Activated CD4-positive, alpha-beta T cell treated with anti-CD3 and anti-CD28 coated beads for 36 hours (primary cell): ENCODE measurements around the gene ZNF467. TPM values are rescaled to one million over a fixed set of nuclear protein-coding genes. Genes with fewer than 3 reads are reported as not detected.

Experiments used
- ATAC-seq: fragments of 200-7000 bp; cut with Tn5 transposase; one replicate; pipeline ENCODE4 v1.10.0; 2021; ENCODE audit warnings: mild to moderate bottlenecking, moderate library complexity
- CTCF ChIA-PET: fragments of 350-600 bp; sonication (Branson Sonifier 250); formaldehyde crosslinking; loops from one replicate; lab custom pipeline; 2021; ENCODE audit warnings: antibody characterized with exemption; lab: Charles Lee
- POLR2A ChIA-PET: fragments of 350-600 bp; sonication (Branson Sonifier 250); formaldehyde crosslinking; loops from one replicate; lab custom pipeline; 2021; ENCODE audit warnings: antibody characterized with exemption, inconsistent platforms; lab: Charles Lee
- DNase-seq: peaks from one replicate; pipeline ENCODE4 v3.0.0-alpha.2; 2020
- H3K27ac Mint-ChIP-seq: one replicate; pipeline ENCODE4 v1.8.0; 2021; ENCODE audit warnings: mixed read lengths
- H3K27me3 Mint-ChIP-seq: one replicate; pipeline ENCODE4 v1.8.0; 2021; ENCODE audit warnings: mixed read lengths
- H3K36me3 Mint-ChIP-seq: one replicate; pipeline ENCODE4 v1.8.0; 2021; ENCODE audit warnings: low read depth, mixed read lengths
- H3K4me1 Mint-ChIP-seq: one replicate; pipeline ENCODE4 v1.8.0; 2021; ENCODE audit warnings: mixed read lengths
- H3K4me3 Mint-ChIP-seq: one replicate; pipeline ENCODE4 v1.8.0; 2021; ENCODE audit warnings: mild to moderate bottlenecking, moderate library complexity, mixed read lengths
- H3K9me3 Mint-ChIP-seq: one replicate; pipeline ENCODE4 v1.8.0; 2021; ENCODE audit warnings: low read depth, mixed read lengths
- intact Hi-C, 2 experiments: fragments of 100-400 bp; cut with DNase I in 1 of 2; cut with micrococcal nuclease in 1 of 2; formaldehyde crosslinking; loops; one replicate each; pipeline versions ENCODE4 v1.14.2 to v1.15.1; 2022 to 2024; cut with DNase I, micrococcal nuclease
- total RNA-seq, 2 experiments: library from RNA; stranded (reverse); gene quantifications; one replicate each; pipeline ENCODE4 v1.2.3, GENCODE V29; 2021

The ZNF467 gene
- total RNA-seq, 2 experiments from 2014 or later = 0.23 to 0.25 TPM

GRCh38 chr7:149783386-149784250, 10.2 kb upstream of the ZNF467 start:
- H3K9me3 Mint-ChIP-seq = no peaks in the 10 kb centered on the region
- ChIA-PET POLR2A (no interaction called here), CTCF (no interaction called here)
- H3K36me3 Mint-ChIP-seq = no peaks in the 10 kb centered on the region
- H3K27ac Mint-ChIP-seq = no peak overlapping the region
- DNase-seq (no peak), ATAC-seq (no peak)
- peaks cover 2% of the 10 kb centered on the region for H3K27me3 Mint-ChIP-seq
- no peaks in the 10 kb centered on the region for H3K4me1 Mint-ChIP-seq
- no peak overlapping the region for H3K4me3 Mint-ChIP-seq
- intact Hi-C loops = no loop called here

GRCh38 chr7:149782682-149783345, 9.4 kb upstream of the ZNF467 start:
- CTCF ChIA-PET = interaction anchor here (0.6 kb wide), 1 partner anchor 41 kb away, joined by 3 read pairs; no protein-coding TSS in a partner anchor
- no peaks in the 10 kb centered on the region for H3K27me3 Mint-ChIP-seq

GRCh38 chr7:149781921-149782320, 8.5 kb upstream of the ZNF467 start:
- ATAC-seq (no peak), DNase-seq (no peak)
- intact Hi-C loops = no loop called here
- H3K9me3 Mint-ChIP-seq = no peaks in the 10 kb centered on the region
- POLR2A ChIA-PET = no interaction called here
- H3K4me3 Mint-ChIP-seq = no peak overlapping the region
- H3K27me3 Mint-ChIP-seq = no peaks in the 10 kb centered on the region
- CTCF ChIA-PET = no interaction called here
- H3K4me1 Mint-ChIP-seq = no peaks in the 10 kb centered on the region
- H3K27ac Mint-ChIP-seq = no peak overlapping the region
- no peaks in the 10 kb centered on the region for H3K36me3 Mint-ChIP-seq

More at GRCh38 chr7:149782682-149783345, 9.4 kb upstream of the ZNF467 start:
- intact Hi-C loops = no loop called here
- H3K27ac Mint-ChIP-seq = no peak overlapping the region
- POLR2A ChIA-PET = no interaction called here
- no peak for ATAC-seq
- H3K4me1 Mint-ChIP-seq = no peaks in the 10 kb centered on the region
- H3K36me3 Mint-ChIP-seq = no peaks in the 10 kb centered on the region
- H3K4me3 Mint-ChIP-seq = no peak overlapping the region
- DNase-seq = no peak
- H3K9me3 Mint-ChIP-seq = no peaks in the 10 kb centered on the region

DNA sequence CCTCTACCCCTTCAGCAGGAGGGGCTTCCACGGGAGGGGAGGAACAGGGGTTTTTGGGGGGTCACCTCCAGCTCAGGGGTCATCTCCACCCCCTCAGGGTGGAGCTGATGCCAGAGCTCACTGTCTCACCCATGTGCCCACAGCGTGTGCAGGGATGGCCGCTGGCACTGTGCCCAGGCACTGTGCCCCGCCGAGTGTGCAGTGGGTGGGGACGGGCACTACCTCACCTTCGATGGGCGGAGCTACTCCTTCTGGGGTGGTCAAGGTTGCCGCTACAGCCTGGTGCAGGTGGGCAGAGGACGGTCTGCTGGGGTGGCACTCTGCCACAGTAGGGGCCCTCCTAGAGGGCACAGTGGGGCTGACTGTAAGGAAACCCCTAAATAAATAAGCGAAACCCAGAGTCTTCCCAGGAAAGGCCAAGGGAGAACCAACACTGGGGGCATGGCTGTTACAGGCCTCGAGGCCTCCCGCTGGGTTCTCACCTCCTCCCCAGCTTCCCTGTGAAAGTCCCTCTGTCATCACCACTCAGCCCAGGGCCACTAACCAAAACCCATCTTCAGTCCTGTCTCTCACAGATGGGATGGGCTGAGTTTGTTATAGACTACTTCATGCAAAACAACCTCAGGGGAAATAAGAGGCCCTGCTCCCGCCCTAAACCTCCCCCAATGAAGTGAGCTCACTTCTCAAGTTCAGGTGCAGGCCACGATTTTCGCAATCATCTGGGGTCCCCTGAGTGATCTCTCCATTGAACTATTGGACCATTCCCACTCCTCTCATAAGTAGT, 7.4 kb upstream of the ZNF467 start:
- no peak overlapping the region for H3K27ac Mint-ChIP-seq

GRCh38 chr7:149780056-149780455, 6.7 kb upstream of the ZNF467 start:
- H3K4me1 Mint-ChIP-seq = peaks cover 2% of the 10 kb centered on the region
- no peak for DNase-seq
- CTCF ChIA-PET = interaction anchor here (0.5 kb wide), 1 partner anchor 470 kb away, joined by 3 read pairs; no protein-coding TSS in a partner anchor
- ATAC-seq = no peak
- intact Hi-C loops = no loop called here
- POLR2A ChIA-PET = no interaction called here
- no peak overlapping the region for H3K4me3 Mint-ChIP-seq
- no peak overlapping the region for H3K27ac Mint-ChIP-seq
- no peaks in the 10 kb centered on the region for H3K9me3 Mint-ChIP-seq
- no peaks in the 10 kb centered on the region for H3K36me3 Mint-ChIP-seq
- peaks cover 2% of the 10 kb centered on the region for H3K27me3 Mint-ChIP-seq

More for the DNA sequence above, 7.4 kb upstream of the ZNF467 start:
- ATAC-seq (no peak), DNase-seq (no peak)
- CTCF ChIA-PET = interaction anchor here (0.5 kb wide), 1 partner anchor 471 kb away, joined by 3 read pairs; no protein-coding TSS in a partner anchor
- intact Hi-C loops = no loop called here
- POLR2A ChIA-PET = no interaction called here
- Mint-ChIP-seq H3K27me3 (no peaks in the 10 kb centered on the region), H3K9me3 (no peaks in the 10 kb centered on the region), H3K36me3 (no peaks in the 10 kb centered on the region), H3K4me3 (no peak overlapping the region), H3K4me1 (no peaks in the 10 kb centered on the region)

GRCh38 chr7:149779502-149779805, 6.1 kb upstream of the ZNF467 start:
- ChIA-PET POLR2A (no interaction called here), CTCF (no interaction called here)
- intact Hi-C loops = no loop called here
- no peak for DNase-seq
- no peak for ATAC-seq
- Mint-ChIP-seq H3K4me3 (no peak overlapping the region), H3K36me3 (no peaks in the 10 kb centered on the region), H3K27me3 (peaks cover 4% of the 10 kb centered on the region), H3K4me1 (peaks cover 2% of the 10 kb centered on the region), H3K9me3 (no peaks in the 10 kb centered on the region), H3K27ac (no peak overlapping the region)

DNA sequence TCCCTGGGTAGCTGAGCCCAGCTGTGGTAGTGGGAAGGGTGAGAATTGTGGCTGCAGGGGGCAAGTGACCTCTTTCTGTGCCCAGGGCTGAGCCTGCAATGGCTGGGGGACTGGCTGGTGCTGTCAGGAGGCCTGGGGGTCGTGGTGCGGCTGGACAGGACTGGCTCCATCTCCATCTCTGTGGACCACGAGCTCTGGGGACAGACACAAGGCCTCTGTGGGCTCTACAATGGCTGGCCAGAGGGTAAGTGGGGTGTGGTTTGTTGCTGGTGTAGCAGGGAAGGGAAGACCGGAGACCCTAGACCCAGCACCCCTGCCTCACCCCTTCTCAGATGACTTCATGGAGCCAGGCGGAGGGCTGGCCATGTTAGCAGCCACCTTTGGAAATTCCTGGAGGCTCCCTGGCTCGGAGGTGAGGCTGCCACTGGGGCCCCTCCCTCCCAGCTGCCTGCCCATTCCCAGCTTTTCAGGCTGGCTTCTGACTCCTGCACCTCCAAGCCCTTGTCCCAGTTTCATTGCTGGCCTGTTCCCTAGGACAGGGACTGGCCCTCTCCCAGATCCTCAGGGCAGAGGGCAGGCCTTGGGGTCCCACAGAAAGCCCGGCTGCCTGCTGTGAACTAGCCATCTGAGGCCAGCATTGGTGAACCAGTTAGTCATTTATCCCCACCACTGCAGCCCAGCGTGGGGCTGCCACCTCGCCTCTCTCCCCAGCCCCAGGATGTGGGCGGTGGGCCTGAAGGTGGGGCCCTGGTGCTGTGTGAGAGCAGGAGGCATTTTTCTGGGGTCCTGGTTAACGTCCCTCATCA, 5.5 kb upstream of the ZNF467 start:
- peaks cover 2% of the 10 kb centered on the region for H3K4me1 Mint-ChIP-seq
- ATAC-seq (no peak), DNase-seq (no peak)
- peaks cover 8% of the 10 kb centered on the region for H3K27me3 Mint-ChIP-seq
- H3K9me3 Mint-ChIP-seq = no peaks in the 10 kb centered on the region
- H3K27ac Mint-ChIP-seq = no peak overlapping the region
- CTCF ChIA-PET = interaction anchor here (0.8 kb wide), 1 partner anchor 20 kb away, joined by 3 read pairs; no protein-coding TSS in a partner anchor
- no peaks in the 10 kb centered on the region for H3K36me3 Mint-ChIP-seq
- POLR2A ChIA-PET = no interaction called here
- no peak overlapping the region for H3K4me3 Mint-ChIP-seq
- intact Hi-C loops = no loop called here

GRCh38 chr7:149778327-149778637, 4.9 kb upstream of the ZNF467 start:
- peaks cover 8% of the 10 kb centered on the region for H3K27me3 Mint-ChIP-seq
- DNase-seq (no peak), ATAC-seq (no peak)
- H3K4me3 Mint-ChIP-seq = no peak overlapping the region
- ChIA-PET CTCF (interaction anchor here (0.6 to 0.8 kb wide), 2 partner anchors 21 to 177 kb away, joined by 3 read pairs; no protein-coding TSS in a partner anchor), POLR2A (interaction anchor here (0.6 kb wide), 1 partner anchor 32 kb away, joined by 3 read pairs; no protein-coding TSS in a partner anchor)
- intact Hi-C loops = no loop called here
- no peaks in the 10 kb centered on the region for H3K9me3 Mint-ChIP-seq
- H3K4me1 Mint-ChIP-seq = peaks cover 2% of the 10 kb centered on the region
- no peaks in the 10 kb centered on the region for H3K36me3 Mint-ChIP-seq
- no peak overlapping the region for H3K27ac Mint-ChIP-seq

DNA sequence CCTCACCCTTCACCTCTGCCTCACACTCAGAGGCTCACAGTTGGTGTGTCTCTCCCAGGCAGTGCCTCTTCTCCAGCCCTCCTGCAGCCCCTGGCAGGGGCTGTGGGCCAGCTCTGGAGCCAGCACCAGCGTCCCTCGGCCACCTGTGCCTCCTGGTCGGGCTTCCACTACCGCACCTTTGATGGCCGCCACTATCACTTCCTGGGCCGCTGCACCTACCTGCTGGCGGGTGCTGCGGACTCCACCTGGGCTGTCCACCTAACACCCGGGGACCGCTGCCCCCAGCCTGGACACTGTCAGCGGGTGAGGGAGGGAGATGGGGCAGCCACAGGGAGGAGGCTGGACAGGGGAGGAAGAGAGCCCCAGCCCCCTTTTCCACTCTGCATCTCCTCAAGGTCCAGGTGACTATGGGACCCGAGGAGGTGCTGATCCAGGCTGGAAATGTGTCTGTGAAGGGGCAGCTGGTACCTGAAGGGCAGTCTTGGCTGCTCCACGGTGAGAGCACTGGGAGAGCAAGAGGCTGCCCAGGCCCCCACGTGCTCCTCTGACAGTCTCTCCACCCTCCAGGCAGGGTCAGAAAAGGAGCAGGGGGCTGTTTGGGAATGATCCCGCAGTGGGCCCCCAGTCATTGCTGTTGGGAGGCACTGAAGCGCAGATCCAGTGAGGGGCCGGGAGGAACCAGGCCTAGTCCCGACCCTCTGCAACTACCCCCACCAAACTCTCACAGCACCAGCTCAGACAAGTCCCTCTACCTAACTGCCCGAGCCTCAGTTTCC, 4.4 kb upstream of the ZNF467 start:
- no peak for ATAC-seq
- POLR2A ChIA-PET = interaction anchor here (0.6 kb wide), 1 partner anchor 31 kb away, joined by 3 read pairs; no protein-coding TSS in a partner anchor
- H3K9me3 Mint-ChIP-seq = no peaks in the 10 kb centered on the region
- no peaks in the 10 kb centered on the region for H3K36me3 Mint-ChIP-seq
- H3K4me3 Mint-ChIP-seq = no peak overlapping the region
- no peak for DNase-seq
- CTCF ChIA-PET = interaction anchor here (0.6 to 0.7 kb wide), 2 partner anchors 11 to 177 kb away, joined by 3 to 4 read pairs; no protein-coding TSS in a partner anchor
- H3K4me1 Mint-ChIP-seq = peaks cover 2% of the 10 kb centered on the region
- H3K27me3 Mint-ChIP-seq = peaks cover 9% of the 10 kb centered on the region
- no peak overlapping the region for H3K27ac Mint-ChIP-seq
- intact Hi-C loops = no loop called here

DNA sequence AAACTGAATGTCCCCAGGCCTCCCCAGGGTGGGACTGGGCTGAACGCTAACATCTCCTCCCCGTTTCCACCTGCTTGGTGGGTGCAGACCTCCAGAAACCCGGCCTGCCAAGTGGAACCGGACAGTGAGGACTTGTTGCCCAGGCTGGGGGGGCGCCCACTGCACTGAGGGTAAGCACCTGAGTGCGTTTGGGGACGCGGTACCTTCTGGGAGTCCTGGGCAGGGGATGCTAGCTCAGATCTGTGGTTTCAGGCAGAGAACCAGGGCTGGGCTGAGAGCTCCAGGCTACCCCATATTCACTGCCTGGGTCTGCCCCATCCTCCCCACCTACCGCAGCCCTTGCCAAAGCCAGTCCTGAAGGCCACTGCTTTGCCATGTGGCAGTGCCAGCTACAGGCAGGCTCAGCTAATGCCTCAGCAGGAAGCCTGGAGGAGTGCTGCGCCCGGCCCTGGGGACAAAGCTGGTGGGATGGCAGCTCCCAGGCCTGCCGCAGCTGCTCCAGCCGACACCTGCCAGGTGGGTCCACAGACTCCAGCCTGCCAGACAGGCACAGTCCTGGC, 3.5 kb upstream of the ZNF467 start:
- ATAC-seq = no peak
- DNase-seq = no peak
- Mint-ChIP-seq H3K27me3 (peaks cover 9% of the 10 kb centered on the region), H3K9me3 (no peaks in the 10 kb centered on the region), H3K36me3 (no peaks in the 10 kb centered on the region), H3K4me1 (peaks cover 2% of the 10 kb centered on the region), H3K27ac (no peak overlapping the region), H3K4me3 (no peak overlapping the region)
- intact Hi-C loops = no loop called here
- POLR2A ChIA-PET = no interaction called here
- CTCF ChIA-PET = no interaction called here
